Measurements from ENCODE around the gene LRP1B.

DNA sequence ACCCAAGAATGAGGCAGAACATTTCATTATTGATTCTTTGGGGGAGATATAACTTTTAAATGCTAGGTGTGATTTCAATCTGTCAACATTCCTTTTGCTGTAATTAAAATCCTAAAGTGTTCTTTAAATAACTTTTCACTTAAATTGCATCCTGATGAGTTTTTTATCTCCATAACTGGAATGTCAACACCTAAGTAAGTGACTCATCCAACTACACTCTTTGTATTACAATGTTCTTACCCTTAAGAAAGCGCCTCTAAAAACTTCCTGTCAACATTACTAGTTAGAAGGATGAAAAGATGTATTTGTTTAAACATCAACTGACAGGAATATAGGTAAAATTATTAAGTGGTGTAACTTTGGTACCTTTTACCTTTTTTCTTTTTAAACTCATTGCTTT lies 1657.0 kb downstream of the LRP1B start:
- TF ChIP-seq CTCF (IDR thresholded peaks at IDR 0.05; ENCODE audit: borderline replicate concordance, extremely low read depth, low read length, poor library complexity, severe bottlenecking) (no peak), EZH2 (IDR thresholded peaks at IDR 0.05; ENCODE audit: borderline replicate concordance, low read depth, low read length, severe bottlenecking) (no peak)

All from DND-41 (cell line).